ENCODE results near the gene ETV6.

- TF ChIP-seq CTCF (IDR thresholded peaks at IDR 0.05) = no peak
- TF ChIP-seq MYC (IDR thresholded peaks at IDR 0.05; ENCODE audit: borderline replicate concordance, low read length) = no peak
- no peak for TF ChIP-seq RFX5 (IDR thresholded peaks at IDR 0.05)
- TF ChIP-seq EP300 (IDR thresholded peaks at IDR 0.05) = no peak
- TF ChIP-seq MAX (IDR thresholded peaks at IDR 0.05) = no peak
- no peak for TF ChIP-seq NR3C1 (IDR thresholded peaks at IDR 0.05)
- TF ChIP-seq CBX8 (IDR thresholded peaks at IDR 0.05) = no peak
- no peak for TF ChIP-seq MAFK (IDR thresholded peaks at IDR 0.05; ENCODE audit: partially characterized antibody)
- no peak for TF ChIP-seq ZSCAN20 (CRISPR knock-in tag; IDR thresholded peaks at IDR 0.05)
- no peak for TF ChIP-seq HOXB5 (CRISPR knock-in tag; IDR thresholded peaks at IDR 0.05)
Observed at GRCh38 chr12:11897923-11898322, 248.4 kb downstream of the ETV6 start.

Measured in A549 (cell line).